ENCODE measurements around the gene SLC9C2.

DNA sequence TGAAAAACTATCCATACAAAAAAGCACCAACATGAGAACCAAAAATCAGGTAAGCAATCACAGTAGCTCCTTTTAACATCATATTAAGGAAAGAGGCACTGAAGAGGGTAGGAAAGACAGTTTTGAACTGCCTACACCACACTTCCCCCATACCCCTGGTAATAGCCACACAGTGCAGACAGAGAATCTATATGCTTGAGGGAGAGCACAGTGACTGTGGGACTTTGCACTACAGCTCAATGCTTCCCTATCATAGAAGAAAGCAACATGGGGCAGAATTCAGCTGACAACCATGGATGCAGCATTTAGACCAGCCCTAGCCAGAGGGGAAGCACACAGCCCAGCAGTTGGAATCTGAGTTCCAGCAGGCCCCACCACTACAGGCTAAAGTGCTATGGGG, 24.4 kb upstream of the SLC9C2 start:
- TF ChIP-seq RAD21 (conservative IDR thresholded peaks at IDR 0.05) (no peak), CTCF (IDR thresholded peaks at IDR 0.05; ENCODE audit: poor library complexity, severe bottlenecking) (no peak), EZH2 (IDR thresholded peaks at IDR 0.05; ENCODE audit: borderline replicate concordance, insufficient read depth, low read length, poor library complexity, severe bottlenecking) (no peak), TAF1 (IDR thresholded peaks at IDR 0.05; ENCODE audit: low read depth) (no peak), EP300 (conservative IDR thresholded peaks at IDR 0.05; ENCODE audit: poor library complexity, severe bottlenecking) (no peak), POLR2AphosphoS5 (IDR thresholded peaks at IDR 0.05) (no peak), SMC3 (conservative IDR thresholded peaks at IDR 0.05; ENCODE audit: poor library complexity) (no peak), REST (IDR thresholded peaks at IDR 0.05; ENCODE audit: borderline replicate concordance) (no peak), MXI1 (conservative IDR thresholded peaks at IDR 0.05; ENCODE audit: poor library complexity, severe bottlenecking) (no peak)

Measured in neural cell (in vitro differentiated cells).